Tibial artery (tissue), 4 donors: ENCODE results near the gene DST.

Experiments
- DNase-seq, 2 donors: peaks; one replicate each; pipeline ENCODE4 v3.0.0-alpha.2; 2019
- H3K27ac ChIP-seq, 2 donors: fragments of 200-600 bp; sonication (generic) in 1 of 2; 1 replicate in 1 of 2; 2 replicates in 1 of 2; pipeline ENCODE4 v1.5.1; 2018 to 2019; ENCODE audit warnings: mild to moderate bottlenecking in 1 of 2
- H3K27me3 ChIP-seq, 2 donors: fragments of 200-600 bp; sonication (generic) in 1 of 2; one replicate each; pipeline versions ENCODE4 v1.5.1 to v1.6.0; 2016 to 2019
- H3K36me3 ChIP-seq, 3 donors: fragments of 200-600 bp; sonication (generic) in 2 of 3; one replicate each; pipeline ENCODE4 v1.5.1; 2016 to 2019; ENCODE audit warnings: mild to moderate bottlenecking in 2 of 3
- H3K4me1 ChIP-seq, 4 donors: fragments of 200-600 bp; sonication (generic) in 2 of 4; 1 replicate in 3 of 4; 2 replicates in 1 of 4; pipeline ENCODE4 v1.5.1; 2016 to 2019
- H3K4me3 ChIP-seq, 2 donors: fragments of 200-600 bp; sonication (generic) in 1 of 2; 1 replicate in 1 of 2; 2 replicates in 1 of 2; pipeline ENCODE4 v1.5.1; 2018 to 2019; ENCODE audit warnings: mild to moderate bottlenecking in 2 of 2
- H3K9me3 ChIP-seq, 3 donors: fragments of 200-600 bp; sonication (generic) in 1 of 3; one replicate each; pipeline ENCODE4 v1.5.1; 2016 to 2019
- CTCF ChIP-seq, 2 experiments: fragments of 200-600 bp in 1 of 2; fragments of 450-650 bp in 1 of 2; IDR thresholded peaks; one replicate each; pipeline ENCODE4 v1.5.1; 2017 to 2019; ENCODE audit warnings: antibody characterized with exemption in 2 of 2, mild to moderate bottlenecking in 1 of 2, moderate library complexity in 1 of 2
- intact Hi-C: fragments of 100-400 bp; cut with DNase I; formaldehyde crosslinking; loops from one replicate; pipeline ENCODE4 v1.15.0; 2023; ENCODE audit warnings: low total_unique reads

Gene DST

GRCh38 chr6:56689114-56689513 is 46.4 kb upstream of the DST start:
- intact Hi-C loops: no loop called here
- no peaks in the 10 kb centered on the region for H3K9me3 ChIP-seq
- H3K4me3 ChIP-seq: peak overlapping the region; percentile 1 to 10
- no peaks in the 10 kb centered on the region for H3K27me3 ChIP-seq
- peaks cover 0 to 90% (median 28%) of the 10 kb centered on the region in 4 donors for H3K4me1 ChIP-seq
- H3K36me3 ChIP-seq: no peaks in the 10 kb centered on the region
- no peak for DNase-seq
- H3K27ac ChIP-seq: peak overlapping the region; percentile 79 to 80
- no peak for TF ChIP-seq CTCF (IDR thresholded peaks at IDR 0.05)

DNA sequence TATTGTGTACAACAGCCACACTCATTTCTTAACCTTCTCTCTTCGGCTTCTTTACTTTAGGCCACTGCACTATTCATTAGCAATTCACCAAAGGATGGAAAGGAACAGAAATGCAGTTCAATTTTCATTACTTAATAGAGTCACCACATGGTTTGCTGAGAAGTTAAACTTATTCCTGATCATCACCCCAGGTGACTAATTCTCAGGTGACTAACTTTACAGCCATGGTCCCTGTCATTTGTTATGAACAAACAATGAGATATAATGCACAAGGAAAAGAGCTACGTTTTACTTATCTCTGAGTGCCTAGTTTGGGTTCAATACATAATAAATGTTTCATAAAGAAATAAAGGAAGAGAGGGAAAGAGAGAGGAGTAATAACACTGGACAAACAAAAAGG is 45.8 kb upstream of the DST start:
- Histone ChIP-seq H3K4me3 (no peak overlapping the region), H3K27me3 (no peaks in the 10 kb centered on the region), H3K36me3 (no peaks in the 10 kb centered on the region), H3K27ac (peak overlapping the region; percentile 79 to 80), H3K9me3 (no peaks in the 10 kb centered on the region), H3K4me1 (peaks cover 0 to 91% (median 32%) of the 10 kb centered on the region in 4 donors)
- TF ChIP-seq CTCF (IDR thresholded peaks at IDR 0.05): no peak
- intact Hi-C loops: no loop called here
- no peak for DNase-seq

GRCh38 chr6:56687551-56687950 is 44.9 kb upstream of the DST start:
- Histone ChIP-seq H3K4me3 (no peak overlapping the region), H3K27ac (peak overlapping the region; percentile 31 to 79), H3K36me3 (no peaks in the 10 kb centered on the region), H3K9me3 (no peaks in the 10 kb centered on the region), H3K4me1 (peaks cover 0 to 93% (median 39%) of the 10 kb centered on the region in 4 donors), H3K27me3 (no peaks in the 10 kb centered on the region)
- TF ChIP-seq CTCF (IDR thresholded peaks at IDR 0.05): no peak
- no peak for DNase-seq
- intact Hi-C loops: no loop called here

DNA sequence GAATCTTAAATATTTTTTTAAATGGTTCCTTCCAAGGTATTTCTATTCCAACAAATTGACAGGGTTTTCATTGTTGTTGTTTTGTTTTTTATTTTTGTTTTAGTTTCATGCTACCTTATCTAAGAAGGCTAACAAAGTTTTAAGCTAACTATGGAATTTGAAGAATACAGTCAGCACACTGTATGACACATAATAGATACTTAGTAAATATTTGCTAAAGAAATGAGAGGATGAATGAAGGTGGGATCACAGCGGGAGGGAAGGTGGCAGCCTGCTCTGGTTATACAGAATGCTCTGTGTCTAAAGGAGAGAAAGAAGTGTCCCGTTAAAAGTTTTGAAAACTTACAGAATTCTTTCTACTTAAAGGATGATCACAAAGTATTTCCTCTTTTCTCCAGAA is 43.7 kb upstream of the DST start:
- H3K4me3 ChIP-seq: no peak overlapping the region
- no peak for TF ChIP-seq CTCF (IDR thresholded peaks at IDR 0.05)
- intact Hi-C loops: no loop called here

GRCh38 chr6:56685994-56686393 is 43.3 kb upstream of the DST start:
- H3K4me1 ChIP-seq: peaks cover 0 to 96% (median 41%) of the 10 kb centered on the region in 4 donors
- intact Hi-C loops: no loop called here
- H3K4me3 ChIP-seq: no peak overlapping the region
- H3K9me3 ChIP-seq: no peaks in the 10 kb centered on the region
- TF ChIP-seq CTCF (IDR thresholded peaks at IDR 0.05): no peak
- no peak overlapping the region for H3K27ac ChIP-seq
- H3K36me3 ChIP-seq: no peaks in the 10 kb centered on the region
- no peak for DNase-seq
- no peaks in the 10 kb centered on the region for H3K27me3 ChIP-seq

More for the DNA sequence above, 43.7 kb upstream of the DST start:
- Histone ChIP-seq H3K27ac (no peak overlapping the region), H3K27me3 (no peaks in the 10 kb centered on the region), H3K36me3 (no peaks in the 10 kb centered on the region), H3K9me3 (no peaks in the 10 kb centered on the region), H3K4me1 (peaks cover 0 to 97% (median 41%) of the 10 kb centered on the region in 4 donors)
- DNase-seq: no peak
